SK-N-MC (cell line): ENCODE results near the gene POLR1B.

Experiments
- EZH2 ChIP-seq: fragments of 200-600 bp; sonication (generic); IDR thresholded peaks from one replicate; pipeline ENCODE4 v1.6.1; 2017; ENCODE audit warnings: antibody characterized with exemption
- FOXP2 ChIP-seq: optimal IDR thresholded peaks from 2 replicates; pipeline ENCODE3; 2011; ENCODE audit warnings: mild to moderate bottlenecking, moderate library complexity; ENCODE audit not compliant: insufficient read depth; ENCODE audit errors: extremely low read length, control extremely low read depth
- POLR2AphosphoS5 ChIP-seq: IDR thresholded peaks from 2 replicates; pipeline ENCODE4 v1.6.1; 2012; ENCODE audit warnings: mild to moderate bottlenecking, low read depth, low read length, borderline replicate concordance

DNA sequence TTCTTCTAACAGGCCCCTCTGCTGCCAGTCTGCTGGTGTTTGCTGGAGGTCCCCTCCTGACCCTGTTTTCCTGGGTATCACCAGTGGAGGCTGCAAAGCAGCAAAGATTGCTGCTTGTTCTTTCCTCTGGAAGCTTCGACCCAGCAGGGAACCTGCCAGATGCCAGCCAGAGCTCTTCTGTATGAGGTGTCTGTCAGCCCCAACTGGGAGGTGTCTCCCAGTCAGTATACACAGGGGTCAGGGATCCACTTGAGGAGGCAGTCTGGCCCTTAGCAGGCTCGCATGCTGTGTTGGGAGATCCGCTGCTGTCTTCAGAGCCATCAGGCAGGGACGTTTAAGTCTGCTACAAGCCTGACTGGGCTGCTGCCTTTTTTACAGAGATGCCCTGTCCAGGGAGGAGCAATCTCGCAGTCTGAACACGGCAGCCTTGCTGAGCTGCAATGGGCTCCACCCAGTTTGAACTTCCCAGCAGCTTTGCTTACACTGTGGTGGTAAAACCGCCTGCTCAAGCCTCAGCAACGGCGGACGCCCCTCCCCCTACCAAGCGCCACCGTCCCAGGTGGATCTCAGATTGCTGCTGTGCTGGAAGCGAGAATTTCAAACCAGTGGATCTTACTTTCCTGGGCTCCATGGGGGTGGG lies 72.1 kb downstream of the POLR1B start:
- TF ChIP-seq EZH2, result no peak
- no peak for TF ChIP-seq POLR2AphosphoS5
- TF ChIP-seq FOXP2, result no peak
